Stimulated activated CD4-positive, alpha-beta T cell treated with anti-CD3 and anti-CD28 coated beads, Interleukin-1b, Interleukin-23, amount 100 ng/mL, for 1 hour (primary cell): ENCODE measurements around the gene PBX1.
"Not testable (repeated sequence)": the region's sequence is repeated elsewhere in the genome, so short reads cannot be mapped to it uniquely, and the experiment has no call there.

Source experiments
- DNase-seq, 2 donors: peaks; one replicate each; pipeline ENCODE4 v3.0.0-alpha.2; 2020; ENCODE audit warnings: low read depth in 2 of 2

PBX1 gene

GRCh38 chr1:164640686-164641352, 81.8 kb downstream of the PBX1 start:
- no peak for DNase-seq

DNA sequence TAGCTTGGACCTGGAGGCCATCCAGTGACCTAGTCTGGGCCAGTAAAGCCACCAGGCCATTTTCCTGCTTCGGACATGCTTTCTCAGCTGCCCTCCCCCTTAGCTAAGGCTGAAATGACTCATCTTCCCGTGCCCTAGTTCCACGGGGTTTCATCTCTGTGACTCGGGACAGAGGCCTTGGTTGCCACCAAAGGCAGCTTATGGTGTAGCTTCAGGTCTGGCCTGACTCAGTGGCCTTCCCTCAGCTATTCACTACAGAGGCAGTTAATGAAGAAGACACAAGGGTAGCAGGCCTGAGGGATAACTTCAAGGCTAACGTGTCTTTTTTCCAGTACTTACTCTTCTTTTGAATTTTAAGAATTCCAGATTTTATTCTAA, 82.4 kb downstream of the PBX1 start:
- no peak for DNase-seq

DNA sequence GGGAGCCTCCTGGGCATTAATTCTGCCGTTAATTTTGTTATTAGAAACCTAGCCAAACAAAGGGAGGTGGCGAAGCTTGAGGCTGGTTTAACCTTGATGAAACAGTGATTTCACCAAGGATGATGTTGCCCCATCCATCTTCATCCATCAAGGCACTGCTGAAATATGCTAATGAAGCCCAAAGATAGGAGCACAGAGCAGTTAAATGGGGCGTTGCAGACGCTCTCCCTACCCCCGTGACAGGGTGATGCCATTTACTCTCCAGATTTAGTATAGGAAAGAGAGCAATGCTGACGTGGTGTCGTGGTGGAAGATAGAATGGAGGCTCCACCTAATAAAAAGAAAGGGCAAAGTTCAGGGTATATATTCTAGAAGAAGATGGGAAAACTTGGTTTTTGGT, 84.0 kb downstream of the PBX1 start:
- no peak for DNase-seq

DNA sequence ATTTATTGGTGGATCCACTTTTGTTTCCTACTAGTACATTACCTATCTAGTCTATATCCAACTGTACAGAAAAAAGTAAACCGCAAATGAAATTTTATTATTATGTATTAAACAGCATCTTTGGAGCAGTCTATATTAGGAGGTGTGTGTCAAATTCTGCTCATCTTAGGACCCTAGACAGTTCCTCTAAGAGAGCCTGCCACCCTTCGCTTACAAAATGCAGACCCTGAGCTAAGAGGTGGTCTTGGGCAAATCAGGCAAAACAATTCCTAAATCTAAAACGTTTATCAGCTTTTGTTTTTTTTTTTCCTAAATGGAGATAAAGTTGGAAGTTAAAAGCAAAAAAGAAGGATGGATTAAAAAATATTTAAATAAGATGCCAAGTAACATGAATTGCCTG, 85.3 kb downstream of the PBX1 start:
- no peak for DNase-seq

DNA sequence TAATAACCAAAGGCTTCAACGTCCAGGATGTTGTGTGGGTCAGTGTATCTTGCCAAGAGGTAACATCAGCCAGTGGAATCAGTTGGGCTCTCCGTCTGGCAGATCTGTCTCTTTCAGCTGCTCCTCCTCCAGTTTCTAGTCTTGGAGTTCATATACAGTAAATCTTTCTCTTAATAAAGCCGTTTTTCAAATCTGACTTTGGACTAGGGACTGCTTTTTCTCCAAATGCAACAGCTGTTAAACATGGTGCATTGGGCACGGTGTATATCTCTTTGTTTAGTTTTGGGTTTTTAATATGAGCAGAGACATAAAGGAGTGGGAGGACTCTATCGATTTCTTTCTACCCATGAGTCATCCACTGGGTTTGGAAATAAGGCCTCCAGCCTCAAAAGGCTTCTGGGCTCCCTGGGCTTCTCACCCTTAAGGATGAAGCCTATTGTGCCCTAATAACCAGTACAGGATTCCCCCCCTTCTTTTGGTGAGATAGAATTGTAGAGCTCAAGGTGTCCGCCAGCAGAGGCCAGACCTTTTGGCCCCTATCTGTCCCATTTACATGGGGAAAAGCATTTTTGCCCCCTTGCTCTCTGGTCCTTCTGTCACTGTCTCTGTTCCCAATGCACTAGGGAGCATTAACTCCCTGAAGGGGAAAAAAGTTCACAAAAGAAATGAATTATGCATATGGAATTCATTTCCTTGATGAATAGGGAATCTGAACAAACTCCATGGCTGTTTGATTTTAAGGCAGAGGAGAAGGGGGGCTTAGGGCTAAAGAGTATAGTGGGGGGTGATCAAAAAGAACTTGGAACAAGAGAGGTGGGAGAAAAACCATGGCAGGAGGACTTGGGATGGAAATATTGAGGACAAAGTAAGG, 86.0 kb downstream of the PBX1 start:
- DNase-seq, result no peak

- no peak for DNase-seq
Measured at GRCh38 chr1:164645921-164646320, 86.9 kb downstream of the PBX1 start.

- DNase-seq, result no peak
Measured at GRCh38 chr1:164647211-164647610, 88.2 kb downstream of the PBX1 start.

DNA sequence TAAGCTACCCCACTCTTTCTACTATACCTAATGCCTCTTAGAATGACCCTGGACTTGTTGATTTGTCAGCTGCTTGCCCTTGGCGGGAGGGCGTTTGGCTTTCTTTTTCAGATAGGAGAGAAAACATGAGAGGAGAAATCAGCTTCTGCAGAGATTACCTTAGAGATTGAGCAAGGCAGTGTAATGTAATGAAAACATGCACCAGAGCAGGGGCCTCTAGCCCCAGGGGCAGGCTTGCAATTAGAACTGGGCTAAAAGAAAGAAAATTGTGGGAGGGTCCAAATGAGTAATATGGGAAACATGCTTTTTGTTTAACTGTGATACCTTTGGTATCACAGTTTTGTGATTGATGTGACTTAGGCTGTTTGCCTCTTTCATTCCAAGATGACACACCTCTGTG, 89.7 kb downstream of the PBX1 start:
- no peak for DNase-seq

GRCh38 chr1:164649146-164649545, 90.2 kb downstream of the PBX1 start:
- DNase-seq, result no peak

- no peak for DNase-seq
Measured at GRCh38 chr1:164650531-164650930, 91.5 kb downstream of the PBX1 start.

GRCh38 chr1:164651351-164651951, 92.5 kb downstream of the PBX1 start:
- DNase-seq, result no peak

- not testable (repeated sequence) for DNase-seq
Measured at GRCh38 chr1:164652969-164653368, 94.0 kb downstream of the PBX1 start.

DNA sequence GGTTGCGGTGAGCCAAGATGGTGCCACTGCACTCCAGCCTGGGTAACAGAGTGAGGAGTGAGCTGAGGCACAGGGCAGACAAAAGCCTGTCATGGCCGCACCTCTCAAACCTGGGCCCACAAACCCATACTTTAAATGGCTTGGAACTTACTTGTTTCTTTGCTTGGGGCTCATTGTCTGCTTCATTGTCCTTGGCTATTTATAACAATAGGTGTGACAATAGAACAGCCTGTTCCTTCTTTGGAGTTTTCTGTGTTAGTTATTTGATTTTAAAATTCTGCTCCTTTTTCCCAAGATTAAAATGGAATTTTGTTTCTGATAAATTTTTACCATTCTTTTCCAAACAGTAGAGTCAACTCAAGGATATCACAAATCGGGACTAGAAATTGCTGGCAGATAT, 94.7 kb downstream of the PBX1 start:
- no peak for DNase-seq

GRCh38 chr1:164654200-164654599, 95.2 kb downstream of the PBX1 start:
- DNase-seq, result no peak

- no peak for DNase-seq
Measured at GRCh38 chr1:164658864-164659263, 99.9 kb downstream of the PBX1 start.

- no peak for DNase-seq
Measured at GRCh38 chr1:164659621-164660411, 100.8 kb downstream of the PBX1 start.

DNA sequence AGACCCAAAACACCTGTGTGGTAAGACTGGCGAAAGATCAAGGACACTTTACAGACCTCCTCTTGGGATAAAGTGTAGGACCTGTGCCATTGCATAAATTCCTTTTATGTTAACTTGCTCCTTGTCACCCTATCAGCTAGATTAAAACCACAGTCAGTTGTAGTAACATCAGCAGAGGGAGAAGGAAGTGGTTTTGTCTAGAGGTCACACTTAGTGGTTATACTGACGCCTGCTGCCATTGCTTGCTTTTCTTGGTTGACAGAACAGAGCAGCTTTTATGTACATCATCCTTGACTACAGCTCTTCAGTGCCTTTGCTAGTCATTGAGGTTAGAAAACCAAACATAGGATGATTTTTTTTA, 101.4 kb downstream of the PBX1 start:
- DNase-seq, result no peak

DNA sequence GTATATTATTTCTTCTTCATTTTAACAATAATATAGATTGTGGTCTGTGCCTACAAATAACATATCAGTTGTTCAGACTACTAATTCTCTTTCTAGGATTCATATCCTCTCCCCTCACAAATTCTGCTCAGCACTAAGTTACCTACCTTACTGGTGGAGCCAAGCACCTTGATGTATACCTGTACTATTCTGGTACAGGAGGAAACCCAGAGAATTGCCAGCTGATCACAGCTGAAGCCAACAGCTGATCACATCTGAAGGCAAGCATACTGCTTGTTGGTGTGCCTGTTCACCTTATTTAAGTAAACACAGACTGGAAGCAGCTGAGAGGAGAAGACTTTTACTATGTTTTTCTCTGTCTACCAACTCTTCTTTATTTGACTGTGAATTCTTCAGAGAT, 101.8 kb downstream of the PBX1 start:
- DNase-seq, result no peak

GRCh38 chr1:164662462-164662861, 103.5 kb downstream of the PBX1 start:
- DNase-seq, result no peak

DNA sequence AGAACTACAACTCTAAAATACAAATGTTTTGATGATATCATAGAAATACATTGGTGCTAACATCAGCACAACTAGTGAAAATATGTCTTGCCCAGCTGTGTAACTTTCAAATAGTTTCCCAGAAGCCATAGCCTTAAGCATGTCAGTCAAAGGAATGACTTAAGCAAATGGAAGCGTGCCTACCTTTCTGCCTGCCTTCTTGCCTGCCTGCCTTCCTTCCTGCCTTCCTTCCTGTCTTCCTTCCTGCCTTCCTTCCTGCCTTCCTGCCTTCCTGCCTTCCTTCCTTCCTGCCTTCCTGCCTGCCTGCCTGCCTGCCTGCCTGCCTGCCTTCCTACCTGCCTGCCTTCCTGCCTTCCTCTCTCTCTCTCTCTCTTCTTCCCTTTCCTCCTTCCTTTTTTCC, 104.0 kb downstream of the PBX1 start:
- no peak for DNase-seq

DNA sequence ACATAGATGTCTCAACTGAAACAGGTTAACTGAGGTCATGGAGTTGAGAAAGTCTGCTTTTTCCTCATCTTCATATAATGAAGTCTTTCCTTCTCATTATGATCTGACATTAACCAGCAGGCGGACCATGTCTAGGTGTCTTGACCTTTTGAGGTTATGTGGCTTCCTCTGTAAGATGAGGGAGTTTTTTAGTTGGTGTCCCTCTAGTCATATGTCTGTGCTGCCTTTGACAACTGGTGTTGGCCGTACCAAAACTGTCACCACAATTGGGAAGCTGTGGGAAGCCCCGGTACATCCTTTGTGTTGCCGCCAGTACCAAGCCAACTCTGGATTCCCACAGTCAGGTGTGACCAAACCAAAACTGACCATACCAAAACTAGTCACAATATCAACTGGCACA, 105.1 kb downstream of the PBX1 start:
- DNase-seq, result no peak

GRCh38 chr1:164667001-164667400, 108.0 kb downstream of the PBX1 start:
- DNase-seq, result no peak
